Endothelial cell of umbilical vein (primary cell): ENCODE measurements around the gene CYP11A1. TPM values are rescaled to one million over a fixed set of nuclear protein-coding genes. Genes with fewer than 3 reads are reported as not detected.

Experiments used
- BruUV-seq: library from RNA; stranded (reverse); fragments of 400-500 nt; replicated peaks from 2 replicates; lab custom pipeline; 2021; lab: Mats Ljungman, UMichigan
- CTCF ChIA-PET: fragments of 300-600, 350-600 bp; sonication (Branson Sonifier 250); formaldehyde crosslinking; loops from one replicate; lab custom pipeline; 2021; ENCODE audit warnings: antibody characterized with exemption, inconsistent platforms; lab: Charles Lee
- POLR2A ChIA-PET: fragments of 300-600, 350-600 bp; sonication (Branson Sonifier 250); formaldehyde crosslinking; loops from one replicate; lab custom pipeline; 2021; ENCODE audit warnings: antibody characterized with exemption, inconsistent platforms; lab: Charles Lee
- DNase-seq: peaks from one replicate; pipeline ENCODE4 v3.0.0-alpha.2; 2011; ENCODE audit warnings: low read depth, low spot score
- FAIRE-seq: peaks from 2 replicates; lab custom pipeline; 2011; peaks lifted over from hg19 to GRCh38; lab: Jason Lieb, UNC
- H2AFZ ChIP-seq: 2 replicates; pipeline ENCODE4 v1.6.0; 2012; ENCODE audit warnings: low read depth, low read length, control low read depth, inconsistent platforms
- H3K27ac ChIP-seq: 2 replicates; pipeline ENCODE4 v1.5.1; 2011; ENCODE audit warnings: low read depth, mild to moderate bottlenecking, control low read depth, low read length, moderate library complexity; ENCODE audit not compliant: insufficient read depth
- H3K27me3 ChIP-seq, 2 experiments: 2 replicates each; pipeline versions ENCODE4 v1.6.0 to v1.6.1; 2011; ENCODE audit warnings: low read length in 2 of 2, mixed read lengths in 1 of 2; ENCODE audit not compliant: control insufficient read depth in 2 of 2, insufficient read depth in 2 of 2
- H3K36me3 ChIP-seq, 2 experiments: 2 replicates in 1 of 2; 3 replicates in 1 of 2; pipeline ENCODE4 v1.5.1; 2011; ENCODE audit warnings: low read length in 2 of 2, mild to moderate bottlenecking in 1 of 2, moderate library complexity in 1 of 2; ENCODE audit not compliant: control insufficient read depth in 2 of 2, insufficient read depth in 2 of 2; ENCODE audit errors: extremely low read depth in 1 of 2
- H3K4me1 ChIP-seq: 3 replicates; pipeline ENCODE4 v1.5.1; 2011; ENCODE audit warnings: mild to moderate bottlenecking, low read length; ENCODE audit not compliant: control insufficient read depth, insufficient read depth; ENCODE audit errors: extremely low read depth
- H3K4me2 ChIP-seq: 2 replicates; pipeline ENCODE4 v1.6.1; 2011; ENCODE audit warnings: low read length, control low read depth, mixed read lengths; ENCODE audit not compliant: insufficient read depth
- H3K4me3 ChIP-seq, 3 experiments: fragments of 200-600 bp in 1 of 3; sonication (generic), shearing (Covaris generic) in 1 of 3; replicated peaks in 1 of 3; 2 replicates each; pipeline ENCODE4 v1.5.1; 2011 to 2016; ENCODE audit warnings: control low read depth in 3 of 3, low read length in 3 of 3, mild to moderate bottlenecking in 2 of 3, inconsistent platforms in 1 of 3, low read depth in 1 of 3, moderate library complexity in 1 of 3; ENCODE audit not compliant: insufficient read depth in 1 of 3
- H3K79me2 ChIP-seq: 2 replicates; pipeline ENCODE4 v1.6.0; 2012; ENCODE audit warnings: low read length, inconsistent platforms; ENCODE audit not compliant: control insufficient read depth, insufficient read depth
- H3K9ac ChIP-seq: replicated peaks from 2 replicates; pipeline ENCODE3; 2011; ENCODE audit warnings: low read length, control low read depth; ENCODE audit not compliant: insufficient read depth; ENCODE audit errors: extremely low read depth
- H3K9me1 ChIP-seq: replicated peaks from 3 replicates; pipeline ENCODE4 v1.6.0; 2011; ENCODE audit warnings: mild to moderate bottlenecking, low read length; ENCODE audit not compliant: control insufficient read depth, insufficient read depth; ENCODE audit errors: extremely low read depth
- H3K9me3 ChIP-seq: replicated peaks from 2 replicates; pipeline ENCODE4 v1.5.1; 2012; ENCODE audit warnings: low read length, inconsistent platforms; ENCODE audit not compliant: control insufficient read depth, insufficient read depth
- H4K20me1 ChIP-seq: replicated peaks from 2 replicates; pipeline ENCODE3; 2011; ENCODE audit warnings: mild to moderate bottlenecking, low read length; ENCODE audit not compliant: control insufficient read depth, insufficient read depth; ENCODE audit errors: extremely low read depth
- EZH2 ChIP-seq: IDR thresholded peaks from 2 replicates; pipeline ENCODE4 v1.6.1; 2012; ENCODE audit warnings: borderline replicate concordance, low read depth, mild to moderate bottlenecking, moderate library complexity, low read length, inconsistent platforms; ENCODE audit not compliant: severe bottlenecking
- FOS ChIP-seq: IDR thresholded peaks from 2 replicates; pipeline ENCODE4 v1.6.1; 2011; ENCODE audit warnings: mild to moderate bottlenecking, low read length, moderate library complexity, borderline replicate concordance; ENCODE audit not compliant: insufficient read depth
- GATA2 ChIP-seq: IDR thresholded peaks from 2 replicates; pipeline ENCODE4 v1.7.0; 2011; ENCODE audit warnings: low read depth, mild to moderate bottlenecking, moderate library complexity, mixed read lengths, low read length; ENCODE audit not compliant: insufficient read length, insufficient read depth
- JUN ChIP-seq: IDR thresholded peaks from 2 replicates; pipeline ENCODE4 v1.6.1; 2011; ENCODE audit warnings: borderline replicate concordance, low read depth; ENCODE audit not compliant: insufficient read length, insufficient read depth
- MYC ChIP-seq: IDR thresholded peaks from one replicate; pipeline ENCODE4 v1.6.1; 2011; ENCODE audit warnings: mild to moderate bottlenecking, low read depth, low read length
- POLR2A ChIP-seq: IDR thresholded peaks from 2 replicates; pipeline ENCODE4 v1.6.1; 2012; ENCODE audit warnings: low read depth, mild to moderate bottlenecking, control low read depth, low read length
- POLR2AphosphoS5 ChIP-seq: IDR thresholded peaks from 2 replicates; pipeline ENCODE4 v1.6.1; 2012; ENCODE audit warnings: low read depth, mild to moderate bottlenecking, control low read depth, low read length, moderate library complexity; ENCODE audit not compliant: insufficient read depth
- dilution Hi-C: fragments of 300-500 bp; cut with MboI; formaldehyde crosslinking; loops from one replicate; pipeline ENCODE4 v1.15.0; 2019; ENCODE audit warnings: low sequenced_read_pairs; ENCODE audit not compliant: extremely low pct_ligation_motif_present
- intact Hi-C: fragments of 100-400 bp; cut with micrococcal nuclease; formaldehyde crosslinking; loops from one replicate; pipeline ENCODE4 v1.10.0; 2022
- polyA plus RNA-seq, 4 experiments: library from polyadenylated mRNA; depleted of rRNA in 3 of 4; stranded (reverse) in 3 of 4; unstranded in 1 of 4; fragments of >200 nt; gene quantifications; 2 replicates each; pipeline versions ENCODE4 v1.2.1 to v1.2.3, GENCODE V29; 2011 to 2012; ENCODE audit warnings: missing spikeins in 1 of 4
- total RNA-seq: library from RNA; stranded (reverse); gene quantifications from 2 replicates; pipeline ENCODE4 v1.2.3, GENCODE V29; 2021
- TF ChIP-seq, protein P1 (sequence below), 2 donors: IDR thresholded peaks; 1 replicate in 1 of 2; 2 replicates in 1 of 2; pipeline ENCODE4 v1.5.1; 2011; ENCODE audit warnings: low read length in 2 of 2, mild to moderate bottlenecking in 2 of 2, moderate library complexity in 2 of 2, control low read depth in 1 of 2, inconsistent platforms in 1 of 2, low read depth in 1 of 2; ENCODE audit not compliant: insufficient read depth in 1 of 2; ENCODE audit errors: extremely low read depth in 1 of 2
- TF ChIP-seq, protein P2 (sequence below): IDR thresholded peaks from 2 replicates; pipeline ENCODE4 v1.6.1; 2011; ENCODE audit not compliant: insufficient read depth, insufficient read length

The CYP11A1 gene
- total and polyA plus RNA-seq, 2 donors (not counting 3 experiments of a cell fraction or from before 2014, with no cell fraction given) = 0.08 TPM; not detected in 1

DNA sequence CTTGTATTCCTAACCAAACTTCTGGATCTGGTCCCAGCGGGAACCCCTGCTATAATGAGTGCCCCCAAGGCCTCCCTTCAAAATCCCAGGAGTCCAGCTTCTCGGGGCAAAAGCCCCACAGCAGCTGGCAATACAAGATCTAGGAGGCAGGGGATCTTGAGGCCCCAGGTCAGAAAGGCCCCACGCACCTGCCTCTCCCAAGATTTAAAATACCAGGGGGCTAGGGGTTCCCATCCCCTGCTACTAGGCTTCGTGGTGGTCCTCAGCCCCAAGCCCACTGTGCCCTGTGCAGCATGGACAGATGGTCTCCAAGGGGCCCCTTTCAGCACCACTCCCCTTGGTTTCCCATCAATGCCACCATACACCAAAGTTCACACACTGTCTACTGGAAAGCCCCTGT lies 15.8 kb upstream of the CYP11A1 start:
- Histone ChIP-seq H3K27me3 (no peaks in the 10 kb centered on the region), H3K79me2 (no peaks in the 10 kb centered on the region), H2AFZ (no peak overlapping the region), H3K4me3 (no peak overlapping the region), H4K20me1 (no peaks in the 10 kb centered on the region), H3K9ac (no peak overlapping the region), H3K9me1 (no peaks in the 10 kb centered on the region), H3K4me1 (peaks cover 28% of the 10 kb centered on the region), H3K36me3 (no peaks in the 10 kb centered on the region), H3K27ac (no peak overlapping the region), H3K4me2 (no peak overlapping the region), H3K9me3 (no peaks in the 10 kb centered on the region)
- ChIA-PET CTCF (interaction anchor here (0.7 to 13.9 kb wide), 10 partner anchors 52 to 385 kb away, joined by 3 to 313 read pairs (median 8); no protein-coding TSS in a partner anchor), POLR2A (no interaction called here)
- no TSS peak for BruUV-seq
- dilution Hi-C loops = no loop called here
- intact Hi-C loops = loop anchor here (2.0 kb wide), 1 partner anchor 20 kb away; no protein-coding TSS in a partner anchor
- no peak for TF ChIP-seq POLR2A
- TF ChIP-seq MYC = no peak
- TF ChIP-seq POLR2AphosphoS5 = no peak
- TF ChIP-seq JUN = no peak
- TF ChIP-seq, protein P1, sequence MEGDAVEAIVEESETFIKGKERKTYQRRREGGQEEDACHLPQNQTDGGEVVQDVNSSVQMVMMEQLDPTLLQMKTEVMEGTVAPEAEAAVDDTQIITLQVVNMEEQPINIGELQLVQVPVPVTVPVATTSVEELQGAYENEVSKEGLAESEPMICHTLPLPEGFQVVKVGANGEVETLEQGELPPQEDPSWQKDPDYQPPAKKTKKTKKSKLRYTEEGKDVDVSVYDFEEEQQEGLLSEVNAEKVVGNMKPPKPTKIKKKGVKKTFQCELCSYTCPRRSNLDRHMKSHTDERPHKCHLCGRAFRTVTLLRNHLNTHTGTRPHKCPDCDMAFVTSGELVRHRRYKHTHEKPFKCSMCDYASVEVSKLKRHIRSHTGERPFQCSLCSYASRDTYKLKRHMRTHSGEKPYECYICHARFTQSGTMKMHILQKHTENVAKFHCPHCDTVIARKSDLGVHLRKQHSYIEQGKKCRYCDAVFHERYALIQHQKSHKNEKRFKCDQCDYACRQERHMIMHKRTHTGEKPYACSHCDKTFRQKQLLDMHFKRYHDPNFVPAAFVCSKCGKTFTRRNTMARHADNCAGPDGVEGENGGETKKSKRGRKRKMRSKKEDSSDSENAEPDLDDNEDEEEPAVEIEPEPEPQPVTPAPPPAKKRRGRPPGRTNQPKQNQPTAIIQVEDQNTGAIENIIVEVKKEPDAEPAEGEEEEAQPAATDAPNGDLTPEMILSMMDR (IDR thresholded peaks at IDR 0.05; ENCODE audit: extremely low read depth in 1 of 2, insufficient read depth in 1 of 2, low read depth in 1 of 2, low read length in 2 of 2) = no peak
- no peak for TF ChIP-seq EZH2
- TF ChIP-seq, protein P2, sequence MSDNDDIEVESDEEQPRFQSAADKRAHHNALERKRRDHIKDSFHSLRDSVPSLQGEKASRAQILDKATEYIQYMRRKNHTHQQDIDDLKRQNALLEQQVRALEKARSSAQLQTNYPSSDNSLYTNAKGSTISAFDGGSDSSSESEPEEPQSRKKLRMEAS = no peak
- TF ChIP-seq FOS = no peak
- no peak for TF ChIP-seq GATA2
- no peak for DNase-seq
- no peak for FAIRE-seq
